GM12874 (cell line): ENCODE measurements around the gene MIGA2.

ENCODE experiments used
- TF ChIP-seq, protein P1 (sequence below): IDR thresholded peaks from 2 replicates; pipeline ENCODE4 v1.5.1; 2011; ENCODE audit warnings: low read depth, mild to moderate bottlenecking, control low read depth, low read length, moderate library complexity; ENCODE audit not compliant: insufficient read depth

MIGA2 gene

DNA sequence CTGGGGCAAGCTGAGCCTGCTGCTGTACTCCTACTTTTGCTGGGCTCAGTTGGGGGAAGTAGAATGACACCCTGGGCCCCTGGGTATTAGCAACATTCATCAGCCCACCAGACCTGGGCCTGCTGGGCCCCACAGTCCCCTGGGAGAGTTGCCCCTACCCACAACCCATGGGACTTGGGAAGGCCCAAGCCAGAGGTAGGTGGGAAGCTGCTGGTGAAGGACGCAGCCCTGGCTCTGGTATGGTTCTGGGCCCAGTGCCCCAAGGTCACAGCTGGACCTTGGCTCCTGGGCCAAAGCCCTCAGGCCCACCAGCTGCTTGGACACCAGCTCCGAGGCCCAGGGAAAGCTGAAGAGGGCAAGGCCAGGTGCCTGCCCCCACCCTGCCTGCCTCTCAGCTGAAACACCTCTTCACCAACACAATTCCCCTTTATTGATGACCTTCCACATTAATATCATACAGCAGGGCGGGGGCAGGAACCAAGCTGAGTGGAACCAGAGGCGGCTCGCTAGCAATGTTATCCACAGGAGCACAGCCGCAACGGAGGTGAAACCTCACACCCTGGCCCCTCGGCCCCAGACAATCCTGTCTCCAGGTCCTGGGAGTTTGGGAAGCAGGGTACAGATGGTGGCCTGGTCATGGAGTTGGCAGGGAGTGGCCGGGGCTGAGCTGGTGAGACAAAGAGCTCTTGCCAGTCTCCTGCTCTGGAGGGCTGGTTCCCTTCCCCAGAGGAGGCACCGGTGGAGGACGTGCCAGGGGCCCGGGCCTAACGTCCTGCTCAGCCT is 58.2 kb downstream of the MIGA2 start:
- TF ChIP-seq, protein P1, sequence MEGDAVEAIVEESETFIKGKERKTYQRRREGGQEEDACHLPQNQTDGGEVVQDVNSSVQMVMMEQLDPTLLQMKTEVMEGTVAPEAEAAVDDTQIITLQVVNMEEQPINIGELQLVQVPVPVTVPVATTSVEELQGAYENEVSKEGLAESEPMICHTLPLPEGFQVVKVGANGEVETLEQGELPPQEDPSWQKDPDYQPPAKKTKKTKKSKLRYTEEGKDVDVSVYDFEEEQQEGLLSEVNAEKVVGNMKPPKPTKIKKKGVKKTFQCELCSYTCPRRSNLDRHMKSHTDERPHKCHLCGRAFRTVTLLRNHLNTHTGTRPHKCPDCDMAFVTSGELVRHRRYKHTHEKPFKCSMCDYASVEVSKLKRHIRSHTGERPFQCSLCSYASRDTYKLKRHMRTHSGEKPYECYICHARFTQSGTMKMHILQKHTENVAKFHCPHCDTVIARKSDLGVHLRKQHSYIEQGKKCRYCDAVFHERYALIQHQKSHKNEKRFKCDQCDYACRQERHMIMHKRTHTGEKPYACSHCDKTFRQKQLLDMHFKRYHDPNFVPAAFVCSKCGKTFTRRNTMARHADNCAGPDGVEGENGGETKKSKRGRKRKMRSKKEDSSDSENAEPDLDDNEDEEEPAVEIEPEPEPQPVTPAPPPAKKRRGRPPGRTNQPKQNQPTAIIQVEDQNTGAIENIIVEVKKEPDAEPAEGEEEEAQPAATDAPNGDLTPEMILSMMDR, result no peak

DNA sequence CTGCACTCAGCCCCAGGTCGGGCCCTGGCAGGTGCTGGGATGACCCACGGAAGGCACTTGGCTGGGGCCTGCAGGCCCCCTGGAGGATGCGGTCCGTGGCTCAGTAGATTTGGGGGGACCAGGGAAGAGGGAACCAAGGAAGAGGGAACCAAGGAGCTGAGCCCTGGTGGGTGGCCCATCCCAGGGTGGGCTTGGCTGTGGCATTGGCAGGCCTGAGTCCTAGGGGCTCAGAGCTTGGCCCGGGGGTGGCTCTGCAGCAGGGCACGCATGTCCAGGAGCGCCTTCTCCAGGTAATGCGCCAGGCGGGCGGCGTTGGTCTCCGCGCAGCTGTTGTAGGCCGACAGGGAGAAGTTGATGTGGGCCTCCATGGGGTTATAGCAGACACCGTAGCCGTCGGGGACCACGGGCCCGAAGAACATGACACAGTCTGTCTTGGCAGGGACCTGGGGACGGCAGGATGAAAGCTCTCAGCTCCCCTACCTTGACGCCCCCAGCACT is 58.8 kb downstream of the MIGA2 start:
- TF ChIP-seq, protein P1, result no peak

DNA sequence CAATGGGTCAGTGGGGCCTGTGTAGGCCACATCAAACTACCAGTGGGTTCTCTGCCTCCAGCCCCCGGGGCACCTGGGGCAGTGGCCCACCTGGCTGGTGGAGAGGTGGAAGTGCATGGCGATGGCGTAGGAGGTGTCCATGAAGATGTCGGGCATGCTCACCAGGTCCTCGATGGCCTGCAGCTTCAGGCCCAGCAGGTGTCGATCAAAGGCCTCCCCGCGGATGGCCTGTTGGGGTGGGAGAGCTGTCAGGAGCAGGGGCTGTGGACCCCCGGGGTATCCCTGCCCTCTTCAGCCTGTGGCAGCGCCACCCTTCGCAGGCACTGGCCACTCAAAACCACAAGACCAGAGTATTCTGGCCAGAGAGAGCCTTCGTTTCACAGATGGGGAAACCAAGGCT is 59.5 kb downstream of the MIGA2 start:
- TF ChIP-seq, protein P1, result no peak

DNA sequence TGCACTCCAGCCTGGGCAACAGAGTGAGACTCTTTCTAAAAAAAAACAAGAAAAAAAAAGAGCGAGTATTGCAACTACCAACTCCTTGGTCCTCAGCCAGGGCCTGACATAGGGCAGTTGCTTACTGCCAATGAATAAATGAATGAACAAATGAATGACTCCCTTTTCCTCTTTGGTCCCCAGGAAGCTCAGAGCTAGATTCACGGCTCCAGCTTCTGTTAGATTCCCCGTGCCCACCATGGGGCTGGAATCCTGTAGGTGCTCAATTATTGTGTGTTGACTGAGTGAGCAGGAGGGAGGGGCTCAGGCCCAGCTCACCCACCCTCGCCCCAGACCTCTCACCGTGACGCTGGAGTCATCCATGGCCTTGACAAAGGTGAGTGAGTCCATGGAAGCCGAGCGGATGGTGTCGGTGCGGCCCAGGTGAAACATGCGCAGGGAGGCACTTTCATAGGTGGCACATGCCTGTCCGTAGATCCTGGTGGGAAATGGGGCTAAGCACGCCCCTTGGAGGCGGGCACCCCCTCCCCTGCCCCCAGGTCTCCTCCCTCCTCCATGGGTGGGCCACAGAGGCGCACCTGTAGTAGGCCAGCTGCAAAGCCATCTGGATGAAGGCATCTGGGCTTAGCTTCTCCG is 61.4 kb downstream of the MIGA2 start:
- TF ChIP-seq, protein P1, result no peak

DNA sequence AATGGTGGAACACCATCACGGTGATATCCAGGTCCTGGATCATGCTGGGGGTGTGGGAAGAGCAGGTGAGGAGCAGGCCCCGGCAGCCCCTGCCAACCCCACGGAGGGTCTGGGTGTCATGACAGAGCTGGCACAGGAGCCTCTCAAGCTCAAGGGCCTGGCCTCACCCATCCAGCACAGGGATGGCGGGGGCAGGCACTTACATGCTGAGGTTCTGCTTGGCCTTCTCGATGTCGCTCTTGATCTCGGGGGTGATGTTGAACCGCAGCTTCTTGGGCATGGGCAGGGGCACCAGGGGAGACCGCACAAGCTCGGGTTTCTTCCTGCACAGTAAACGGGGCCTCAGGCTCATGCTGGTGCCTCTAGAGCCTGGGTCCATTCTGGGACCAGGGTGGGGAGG is 61.9 kb downstream of the MIGA2 start:
- TF ChIP-seq, protein P1, result no peak

DNA sequence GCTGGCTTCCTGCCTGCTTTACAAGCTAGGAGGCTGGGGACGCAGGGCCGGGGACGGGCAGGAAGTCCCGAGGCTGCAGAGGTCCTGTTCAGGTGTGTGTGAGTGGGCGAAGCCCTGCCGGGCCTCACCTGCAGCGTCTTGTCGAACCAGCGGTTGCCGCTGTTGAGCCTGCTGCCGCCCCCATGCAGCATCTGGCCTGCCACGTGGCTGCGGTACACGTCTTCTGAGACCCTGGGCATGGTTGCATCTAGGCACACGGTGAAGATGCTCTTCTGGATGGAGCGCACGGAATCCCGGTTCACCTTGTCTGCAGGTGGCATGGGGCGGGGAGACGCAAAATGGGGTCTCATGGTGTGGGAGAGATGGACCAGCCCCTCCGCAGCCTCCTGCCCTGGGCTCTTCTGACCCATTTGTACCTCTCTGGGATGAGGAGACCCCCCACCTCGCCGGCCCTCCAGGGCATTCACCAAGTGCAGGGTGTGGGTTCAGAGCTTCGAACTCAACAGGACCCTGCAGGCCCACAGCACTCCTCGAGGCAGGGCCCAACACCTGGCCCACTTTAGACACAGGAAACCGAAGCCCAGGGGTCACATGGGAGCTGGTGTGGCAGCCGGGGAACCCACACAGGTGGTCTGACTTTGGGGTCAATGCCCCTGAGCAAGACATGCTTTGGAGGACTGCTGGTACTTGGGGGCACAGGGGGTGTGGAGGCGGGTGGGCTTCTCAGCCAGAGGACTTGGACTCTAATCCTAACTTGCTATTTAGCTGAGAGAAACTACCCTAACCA is 64.2 kb downstream of the MIGA2 start:
- TF ChIP-seq, protein P1, result no peak

DNA sequence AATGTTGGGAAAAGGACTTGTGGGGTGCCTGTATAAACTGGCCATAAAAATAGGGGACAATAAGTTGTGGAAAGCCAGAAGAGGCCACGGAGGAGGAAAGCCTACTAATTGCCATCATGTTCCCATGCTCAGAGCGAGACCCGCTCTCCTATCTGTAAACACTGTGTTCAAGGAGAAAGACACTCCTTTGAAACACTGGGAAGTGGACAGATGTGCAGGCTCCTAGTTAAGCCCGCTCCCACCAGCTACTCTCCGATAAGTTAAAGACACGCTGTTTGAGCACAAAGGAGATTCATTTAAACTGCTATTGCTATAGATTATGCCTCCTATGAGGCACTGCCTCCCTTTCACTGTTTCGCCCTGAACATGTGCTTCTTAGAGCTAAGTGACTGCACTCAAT is 64.9 kb downstream of the MIGA2 start:
- TF ChIP-seq, protein P1, result no peak
